DND-41 (cell line): ENCODE results near the gene AHNAK2.

Source experiments
- EZH2 ChIP-seq: IDR thresholded peaks from 3 replicates; pipeline ENCODE4 v1.6.1; 2012; ENCODE audit warnings: borderline replicate concordance, low read depth, mild to moderate bottlenecking, moderate library complexity, low read length, inconsistent platforms; ENCODE audit not compliant: severe bottlenecking
- TF ChIP-seq, protein P1 (sequence below): IDR thresholded peaks from 2 replicates; pipeline ENCODE4 v1.5.1; 2012; ENCODE audit warnings: borderline replicate concordance, low read length, moderate library complexity, mild to moderate bottlenecking; ENCODE audit not compliant: poor library complexity, severe bottlenecking; ENCODE audit errors: extremely low read depth

DNA sequence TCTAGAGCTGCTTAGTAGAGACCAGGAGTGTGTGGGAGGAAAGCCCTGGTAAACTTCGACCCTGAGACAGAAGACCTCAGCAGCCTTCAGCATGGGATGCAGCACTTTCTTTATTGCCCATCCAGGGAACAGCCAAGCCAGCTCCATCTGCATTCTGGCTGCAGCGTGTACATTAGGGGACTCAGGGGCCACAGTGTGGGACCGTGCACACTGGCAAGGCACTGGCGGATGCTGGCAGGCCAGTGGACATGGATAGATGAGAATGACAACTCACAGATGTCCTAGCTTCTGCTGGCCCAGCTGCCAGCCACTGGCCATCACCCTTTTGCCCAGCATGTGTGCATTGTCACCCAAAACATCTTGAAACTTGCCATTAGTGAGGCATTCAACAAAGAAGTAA lies 41.0 kb downstream of the AHNAK2 start:
- TF ChIP-seq, protein P1, sequence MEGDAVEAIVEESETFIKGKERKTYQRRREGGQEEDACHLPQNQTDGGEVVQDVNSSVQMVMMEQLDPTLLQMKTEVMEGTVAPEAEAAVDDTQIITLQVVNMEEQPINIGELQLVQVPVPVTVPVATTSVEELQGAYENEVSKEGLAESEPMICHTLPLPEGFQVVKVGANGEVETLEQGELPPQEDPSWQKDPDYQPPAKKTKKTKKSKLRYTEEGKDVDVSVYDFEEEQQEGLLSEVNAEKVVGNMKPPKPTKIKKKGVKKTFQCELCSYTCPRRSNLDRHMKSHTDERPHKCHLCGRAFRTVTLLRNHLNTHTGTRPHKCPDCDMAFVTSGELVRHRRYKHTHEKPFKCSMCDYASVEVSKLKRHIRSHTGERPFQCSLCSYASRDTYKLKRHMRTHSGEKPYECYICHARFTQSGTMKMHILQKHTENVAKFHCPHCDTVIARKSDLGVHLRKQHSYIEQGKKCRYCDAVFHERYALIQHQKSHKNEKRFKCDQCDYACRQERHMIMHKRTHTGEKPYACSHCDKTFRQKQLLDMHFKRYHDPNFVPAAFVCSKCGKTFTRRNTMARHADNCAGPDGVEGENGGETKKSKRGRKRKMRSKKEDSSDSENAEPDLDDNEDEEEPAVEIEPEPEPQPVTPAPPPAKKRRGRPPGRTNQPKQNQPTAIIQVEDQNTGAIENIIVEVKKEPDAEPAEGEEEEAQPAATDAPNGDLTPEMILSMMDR, result no peak
- no peak for TF ChIP-seq EZH2
